H1 (cell line): ENCODE measurements around the gene KIR2DL4. TPM values are rescaled to one million over a fixed set of nuclear protein-coding genes. Genes with fewer than 3 reads are reported as not detected.
"Not testable (repeated sequence)": the region's sequence is repeated elsewhere in the genome, so short reads cannot be mapped to it uniquely, and the experiment has no call there.

ENCODE experiments used
- CTCF ChIA-PET: fragments of 300-600 bp; sonication (Branson Sonifier 250); formaldehyde crosslinking; loops from one replicate; lab custom pipeline; 2021; ENCODE audit not compliant: partially characterized antibody; lab: Charles Lee
- POLR2A ChIA-PET: fragments of 300-600 bp; sonication (Branson Sonifier 250); formaldehyde crosslinking; loops from one replicate; lab custom pipeline; 2021; ENCODE audit warnings: inconsistent platforms; ENCODE audit not compliant: partially characterized antibody; lab: Charles Lee
- DNase-seq, 2 experiments: peaks; one replicate each; pipeline versions ENCODE4 v3.0.0 to v3.0.0-alpha.2; 2010 to 2022; ENCODE audit warnings: low spot score in 2 of 2, low read depth in 1 of 2, mixed read lengths in 1 of 2
- FAIRE-seq: peaks from 2 replicates; lab custom pipeline; 2011; peaks lifted over from hg19 to GRCh38; lab: Jason Lieb, UNC
- H2AFZ ChIP-seq: 2 replicates; pipeline ENCODE4 v1.8.1; 2012; ENCODE audit warnings: low read length, inconsistent platforms
- H2AK5ac ChIP-seq: 2 replicates; pipeline ENCODE4 v1.6.1; 2013; ENCODE audit warnings: low read depth, low read length
- H2BK120ac ChIP-seq: replicated peaks from 2 replicates; pipeline ENCODE3; 2013; ENCODE audit warnings: low read depth, low read length, inconsistent platforms
- H2BK12ac ChIP-seq: 2 replicates; pipeline ENCODE4 v1.6.1; 2013; ENCODE audit warnings: low read depth, low read length
- H2BK15ac ChIP-seq: 2 replicates; pipeline ENCODE4 v1.6.1; 2013; ENCODE audit warnings: low read length
- H2BK20ac ChIP-seq: 2 replicates; pipeline ENCODE4 v1.6.1; 2013; ENCODE audit warnings: low read length
- H2BK5ac ChIP-seq: 2 replicates; pipeline ENCODE4 v1.6.1; 2013; ENCODE audit warnings: low read depth, low read length
- H3K14ac ChIP-seq: 2 replicates; pipeline ENCODE4 v1.6.1; 2013; ENCODE audit warnings: inconsistent platforms; ENCODE audit not compliant: insufficient read length
- H3K18ac ChIP-seq: 2 replicates; pipeline ENCODE4 v1.6.1; 2013; ENCODE audit warnings: low read length; ENCODE audit errors: extremely low read depth
- H3K23ac ChIP-seq: 2 replicates; pipeline ENCODE4 v1.6.1; 2013; ENCODE audit warnings: inconsistent platforms; ENCODE audit not compliant: insufficient read length
- H3K23me2 ChIP-seq: 2 replicates; pipeline ENCODE4 v1.6.1; 2013; ENCODE audit warnings: low read depth, low read length
- H3K27ac ChIP-seq: 2 replicates; pipeline ENCODE4 v1.6.1; 2011; ENCODE audit warnings: low read depth, low read length, inconsistent platforms
- H3K27me3 ChIP-seq, 4 experiments: replicated peaks in 1 of 4; 1 replicate in 1 of 4; 2 replicates in 3 of 4; pipeline versions ENCODE4 v1.6.1 to v1.8.1; 2011 to 2013; ENCODE audit warnings: low read length in 3 of 4, mild to moderate bottlenecking in 3 of 4, inconsistent platforms in 2 of 4, mixed read lengths in 2 of 4, moderate library complexity in 1 of 4; ENCODE audit not compliant: control insufficient read depth in 3 of 4, insufficient read depth in 3 of 4; ENCODE audit errors: extremely low read depth in 1 of 4
- H3K36me3 ChIP-seq, 4 experiments: 2 replicates each; pipeline versions ENCODE4 v1.6.1 to v1.8.1; 2011 to 2013; ENCODE audit warnings: mild to moderate bottlenecking in 4 of 4, low read length in 3 of 4, moderate library complexity in 2 of 4, control low read depth in 1 of 4, inconsistent platforms in 1 of 4; ENCODE audit not compliant: insufficient read depth in 4 of 4, control insufficient read depth in 2 of 4
- H3K4ac ChIP-seq: replicated peaks from 2 replicates; pipeline ENCODE3; 2013; ENCODE audit warnings: low read length, low read depth, mixed read lengths, inconsistent platforms; ENCODE audit not compliant: insufficient read length
- H3K4me1 ChIP-seq, 4 experiments: replicated peaks in 1 of 4; 1 replicate in 1 of 4; 2 replicates in 3 of 4; pipeline versions ENCODE4 v1.6.1 to v1.8.1; 2011 to 2013; ENCODE audit warnings: low read length in 3 of 4, inconsistent platforms in 2 of 4, mixed read lengths in 1 of 4; ENCODE audit not compliant: insufficient read depth in 4 of 4, control insufficient read depth in 3 of 4
- H3K4me2 ChIP-seq, 2 experiments: 2 replicates each; pipeline versions ENCODE4 v1.6.1 to v1.8.1; 2011 to 2013; ENCODE audit warnings: low read depth in 2 of 2, low read length in 2 of 2, control low read depth in 1 of 2, inconsistent platforms in 1 of 2, mild to moderate bottlenecking in 1 of 2; ENCODE audit not compliant: insufficient read depth in 1 of 2
- H3K4me3 ChIP-seq, 4 experiments: fragments of 200-600, 300-600 bp in 1 of 4; sonication (generic), shearing (Covaris generic), sonication (Bioruptor Twin) in 1 of 4; 2 replicates each; pipeline versions ENCODE4 v1.5.1 to v1.8.1; 2011 to 2016; ENCODE audit warnings: low read length in 4 of 4, low read depth in 3 of 4, control low read depth in 2 of 4, inconsistent platforms in 2 of 4, mild to moderate bottlenecking in 2 of 4, mixed read lengths in 1 of 4, moderate library complexity in 1 of 4; ENCODE audit not compliant: insufficient read depth in 2 of 4; ENCODE audit errors: extremely low read depth in 1 of 4
- H3K56ac ChIP-seq: replicated peaks from 2 replicates; pipeline ENCODE3; 2013; ENCODE audit warnings: low read depth, mild to moderate bottlenecking, mixed read lengths, low read length, inconsistent platforms; ENCODE audit not compliant: insufficient read length
- H3K79me1 ChIP-seq: 2 replicates; pipeline ENCODE4 v1.6.1; 2013; ENCODE audit warnings: low read depth, low read length, control low read depth
- H3K79me2 ChIP-seq, 2 experiments: 2 replicates each; pipeline versions ENCODE4 v1.6.1 to v1.8.1; 2012 to 2013; ENCODE audit warnings: low read length in 2 of 2, mild to moderate bottlenecking in 2 of 2, inconsistent platforms in 1 of 2; ENCODE audit not compliant: insufficient read depth in 2 of 2, control insufficient read depth in 1 of 2
- H3K9ac ChIP-seq, 4 experiments: replicated peaks in 1 of 4; 1 replicate in 1 of 4; 2 replicates in 3 of 4; pipeline versions ENCODE4 v1.6.1 to v1.8.1; 2011 to 2013; ENCODE audit warnings: low read depth in 3 of 4, low read length in 3 of 4, control low read depth in 2 of 4, mild to moderate bottlenecking in 2 of 4, moderate library complexity in 2 of 4, inconsistent platforms in 1 of 4; ENCODE audit errors: extremely low read depth in 1 of 4
- H3K9me3 ChIP-seq, 2 experiments: 2 replicates each; pipeline versions ENCODE4 v1.6.1 to v1.8.1; 2012 to 2013; ENCODE audit warnings: mild to moderate bottlenecking in 2 of 2, moderate library complexity in 2 of 2, control low read depth in 1 of 2, inconsistent platforms in 1 of 2, low read depth in 1 of 2, low read length in 1 of 2, mixed read lengths in 1 of 2; ENCODE audit not compliant: insufficient read depth in 2 of 2
- H4K20me1 ChIP-seq, 2 experiments: replicated peaks in 1 of 2; 2 replicates each; pipeline versions ENCODE3 to v1.8.1; 2011 to 2013; ENCODE audit warnings: inconsistent platforms in 2 of 2, low read length in 2 of 2, mild to moderate bottlenecking in 1 of 2; ENCODE audit not compliant: insufficient read depth in 2 of 2, control insufficient read depth in 1 of 2
- H4K5ac ChIP-seq: 2 replicates; pipeline ENCODE4 v1.6.1; 2013; ENCODE audit warnings: low read length, low read depth, mixed read lengths, inconsistent platforms; ENCODE audit not compliant: insufficient read length
- H4K8ac ChIP-seq: 2 replicates; pipeline ENCODE4 v1.8.0; 2013; ENCODE audit warnings: mild to moderate bottlenecking, moderate library complexity, low read length, inconsistent platforms; ENCODE audit not compliant: insufficient read depth; ENCODE audit errors: extremely low read depth
- H4K91ac ChIP-seq: replicated peaks from 2 replicates; pipeline ENCODE3; 2013; ENCODE audit warnings: low read length, mixed read lengths, inconsistent platforms; ENCODE audit not compliant: insufficient read length
- WGBS, 2 experiments: shearing (Covaris generic) in 1 of 2; methylation state at CpG; one replicate each; pipeline versions ENCODE4 v1.1.6 to v1.1.7; 2013 to 2015; ENCODE audit warnings: low lambda C conversion rate in 2 of 2, mixed read lengths in 2 of 2, inconsistent platforms in 1 of 2, low coverage in 1 of 2, missing lambda C conversion rate in 1 of 2; ENCODE audit not compliant: insufficient replicate concordance in 2 of 2, insufficient coverage in 1 of 2, insufficient read length in 1 of 2; ENCODE audit errors: extremely low coverage in 1 of 2, missing lambda C conversion rate in 1 of 2; 5-methylcytosine and 5-hydroxymethylcytosine counted together
- polyA plus RNA-seq, 7 experiments: library from polyadenylated mRNA; depleted of rRNA in 3 of 7; stranded (reverse) in 5 of 7; unstranded in 2 of 7; fragments of >200 nt in 5 of 7; fragments of 200-250 nt in 2 of 7; gene quantifications; 1 replicate in 5 of 7; 2 replicates in 1 of 7; 4 replicates in 1 of 7; pipeline versions ENCODE4 v1.2.1 to v1.2.3, GENCODE V29; 2011 to 2013; ENCODE audit warnings: missing spikeins in 2 of 7, mixed read lengths in 2 of 7
- total RNA-seq: library from RNA; stranded (reverse); fragmentation: NEBNext Ultra II Directional; extraction: Animal tissue kit (Norgen Biotek cat#: 25700); gene quantifications from 2 replicates; pipeline ENCODE4 v1.2.1, GENCODE V29; 2021

Gene KIR2DL4
- total and polyA plus RNA-seq, 2 of the 8 experiments (the other 6 are each of a cell fraction or from before 2014, with no cell fraction given) = not detected

- CTCF ChIA-PET, H2BK15ac ChIP-seq, H4K20me1 ChIP-seq, H3K14ac ChIP-seq, H3K9ac ChIP-seq, H3K79me2 ChIP-seq, H2BK120ac ChIP-seq, H4K8ac ChIP-seq, H2BK12ac ChIP-seq, H4K91ac ChIP-seq, H3K4me3 ChIP-seq, H2AK5ac ChIP-seq, FAIRE-seq, H3K18ac ChIP-seq, H4K5ac ChIP-seq, H2BK5ac ChIP-seq, H3K23me2 ChIP-seq, H2BK20ac ChIP-seq, H3K23ac ChIP-seq, H2AFZ ChIP-seq, H3K4ac ChIP-seq, POLR2A ChIA-PET, H3K27ac ChIP-seq, H3K79me1 ChIP-seq, H3K27me3 ChIP-seq, H3K56ac ChIP-seq, DNase-seq, H3K4me2 ChIP-seq, H3K4me1 ChIP-seq, H3K36me3 ChIP-seq: not testable (repeated sequence)
- H3K9me3 ChIP-seq = peaks cover 36 to 68% of the 10 kb centered on the region in 2 experiments; a peak in 3 of 4 replicates
- whole genome bisulfite sequencing, 2 experiments = 91% methylated on average over 12 of the region's 14 CpGs; no CpG with 5 or more reads in 1 of the 2 experiments
Measured at GRCh38 chr19:54832496-54832895, 29.1 kb downstream of the KIR2DL4 start, which contains the start of gene KIR2DS4. Gene KIR2DS4 (plus strand): TSS chr19:54832676.

- H4K91ac ChIP-seq, H3K14ac ChIP-seq, H3K23ac ChIP-seq, H3K27me3 ChIP-seq, H2BK5ac ChIP-seq, H2AK5ac ChIP-seq, H3K79me1 ChIP-seq, H3K4me2 ChIP-seq, H3K4me1 ChIP-seq, H4K5ac ChIP-seq, H3K18ac ChIP-seq, H3K27ac ChIP-seq, H3K4ac ChIP-seq, H3K56ac ChIP-seq, POLR2A ChIA-PET, H2BK15ac ChIP-seq, DNase-seq, FAIRE-seq, CTCF ChIA-PET, H2BK20ac ChIP-seq, H3K9ac ChIP-seq, H3K23me2 ChIP-seq, H4K20me1 ChIP-seq, H2BK120ac ChIP-seq, H2BK12ac ChIP-seq, H3K79me2 ChIP-seq, H3K4me3 ChIP-seq, H3K36me3 ChIP-seq, H4K8ac ChIP-seq, H2AFZ ChIP-seq: not testable (repeated sequence)
- H3K9me3 ChIP-seq = peaks cover 38 to 72% of the 10 kb centered on the region in 2 experiments; a peak in 3 of 4 replicates
- WGBS, 2 experiments = 79% methylated on average over 5 of the region's 5 CpGs; no CpG with 5 or more reads in 1 of the 2 experiments
Measured at GRCh38 chr19:54835126-54835525, 31.7 kb downstream of the KIR2DL4 start.
